GM19438 (cell line): Measurements from ENCODE around the gene UGT1A7.

ENCODE experiments used
- ATAC-seq: cut with Tn5 transposase; IDR thresholded peaks from one replicate; pipeline ENCODE4 v1.9.1; 2021; ENCODE audit warnings: low read depth; ENCODE audit not compliant: unreplicated experiment

UGT1A7 gene

GRCh38 chr2:233814056-233814835, 132.5 kb downstream of the UGT1A7 start:
- no peak for ATAC-seq

DNA sequence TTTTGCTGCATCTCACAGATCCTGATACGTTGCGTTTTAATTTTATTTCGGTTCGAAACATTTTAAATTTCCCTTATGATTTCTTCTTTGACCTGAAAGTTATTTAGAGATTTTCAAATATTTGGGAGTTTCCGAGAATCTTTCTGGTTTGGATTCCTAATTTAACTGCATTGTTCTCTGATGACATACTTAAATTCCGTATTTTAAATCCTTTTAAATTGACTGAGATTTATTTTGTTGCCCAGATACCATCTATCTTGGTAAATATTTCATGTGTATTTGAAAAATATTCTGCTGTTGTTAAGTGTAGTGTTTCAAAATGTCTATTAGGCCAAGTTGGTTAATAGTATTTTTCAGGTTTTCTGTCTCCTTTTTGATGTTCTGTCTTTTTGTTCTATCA, 134.2 kb downstream of the UGT1A7 start:
- ATAC-seq: no peak

DNA sequence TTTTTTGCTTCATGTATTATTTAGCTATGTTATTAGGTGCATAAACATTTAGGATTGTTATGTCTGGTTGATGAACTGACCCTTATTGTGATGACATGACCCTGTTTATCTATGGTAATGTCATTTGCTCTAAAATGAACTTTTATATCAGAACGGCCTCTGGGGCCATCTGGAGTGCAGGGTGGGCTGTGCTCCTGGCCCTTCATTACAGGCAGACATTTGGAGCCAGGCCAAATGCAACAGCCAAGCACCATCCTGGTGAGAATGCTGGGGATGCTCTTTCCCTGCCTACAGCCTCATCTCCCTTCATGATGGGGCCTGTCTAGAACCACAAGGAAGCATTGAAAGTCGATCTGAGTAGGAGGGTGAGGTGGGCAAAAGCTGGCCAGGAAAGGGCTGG, 134.6 kb downstream of the UGT1A7 start:
- ATAC-seq: no peak

DNA sequence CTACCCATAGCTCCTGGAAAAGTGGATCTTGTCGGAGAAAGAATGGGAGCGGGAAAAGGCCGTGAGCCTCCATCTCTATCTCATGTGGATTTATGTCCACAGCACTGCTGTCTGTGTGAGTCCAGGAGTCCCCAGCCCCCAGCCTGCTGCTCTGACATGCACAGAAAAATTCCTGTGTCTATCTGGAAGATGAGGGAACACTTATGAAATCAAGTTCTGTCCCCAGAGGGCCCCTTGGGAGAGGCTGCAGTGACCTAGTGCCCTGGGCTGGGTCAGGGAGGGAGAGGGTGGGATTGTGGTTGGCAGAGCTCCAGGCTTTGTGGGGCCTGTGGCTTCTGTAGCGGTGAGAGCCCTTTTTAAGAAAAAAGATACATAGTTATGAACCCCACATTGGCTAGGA, 135.1 kb downstream of the UGT1A7 start:
- ATAC-seq: no peak

- no peak for ATAC-seq
Observed at GRCh38 chr2:233817361-233817911, 135.7 kb downstream of the UGT1A7 start.

DNA sequence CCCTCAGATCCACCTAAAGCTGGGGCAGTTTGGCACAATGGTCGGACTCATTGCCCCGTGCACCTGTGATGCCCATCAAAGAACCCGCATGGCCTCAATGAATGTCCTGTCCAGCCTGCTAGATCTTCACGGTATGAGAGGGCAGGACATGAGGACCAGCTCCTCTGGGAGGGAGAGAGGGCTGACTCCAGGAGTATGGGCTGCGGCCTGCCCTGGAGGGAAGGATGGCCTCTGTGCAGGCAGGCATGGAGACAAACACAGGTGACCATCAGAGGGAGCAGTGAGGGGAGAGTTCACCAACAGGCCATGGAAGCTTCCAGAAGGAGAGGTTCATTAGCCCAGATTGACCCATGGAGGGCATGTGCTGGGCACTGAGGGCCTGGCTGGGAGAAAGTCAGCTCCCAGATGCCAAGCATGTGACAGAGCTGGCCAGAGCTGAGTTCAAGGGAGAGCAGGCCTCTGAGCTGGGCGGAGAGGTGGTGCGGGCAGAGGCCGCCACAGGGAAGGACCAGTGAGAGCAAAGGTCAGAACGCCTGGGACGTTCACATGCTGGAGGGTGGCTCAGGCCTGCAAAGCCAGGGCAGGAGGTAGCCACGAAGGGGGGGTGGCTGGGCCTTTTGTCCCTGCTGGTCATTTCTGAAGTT, 136.4 kb downstream of the UGT1A7 start:
- no peak for ATAC-seq

DNA sequence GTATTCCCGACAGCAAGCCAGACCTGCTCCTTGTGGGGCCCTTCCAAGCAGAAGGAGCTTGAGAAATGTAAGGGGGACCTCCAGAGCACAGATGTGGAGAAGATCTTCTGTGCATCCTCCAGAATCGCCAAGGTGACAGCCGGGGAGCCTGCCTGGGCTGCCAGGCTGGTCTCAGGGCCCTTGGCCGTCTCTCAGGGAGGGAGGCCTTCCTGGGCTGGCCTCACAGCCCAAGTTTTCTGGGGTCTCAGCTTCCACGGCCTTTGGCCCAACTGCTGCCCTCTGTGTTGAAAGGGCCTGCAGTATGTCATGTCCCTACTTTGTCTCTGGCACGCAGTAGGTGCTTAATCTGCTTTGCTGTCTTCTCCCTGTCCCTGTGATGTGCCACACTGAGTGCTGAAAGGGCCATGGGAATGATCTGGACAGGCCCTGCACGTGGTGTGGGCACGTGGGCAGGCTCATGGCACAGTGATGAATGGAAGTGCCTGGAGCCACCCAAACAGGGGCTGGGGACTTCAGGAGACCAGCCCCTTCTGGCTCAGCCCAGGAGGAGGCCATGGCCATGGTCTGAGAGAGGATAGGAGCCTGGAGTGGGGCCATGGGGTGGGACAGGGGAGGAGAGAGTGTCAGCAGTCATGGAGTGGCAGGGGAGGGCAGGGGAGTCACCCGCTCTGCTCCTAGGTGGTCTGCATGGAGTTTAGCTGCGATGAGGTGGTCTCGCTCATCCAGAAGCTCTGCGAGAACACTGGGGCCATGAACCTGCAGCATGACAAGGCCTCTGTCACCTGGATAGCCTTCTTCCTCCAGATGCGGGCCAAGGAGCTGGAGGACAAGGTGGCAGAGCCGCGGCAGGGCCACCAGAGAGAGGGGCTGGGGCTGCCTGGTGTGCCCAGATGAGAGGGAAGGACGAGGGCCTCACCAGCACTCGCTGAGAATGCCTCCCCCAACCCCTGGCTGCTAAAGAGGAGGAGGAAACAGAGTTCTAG, 137.2 kb downstream of the UGT1A7 start:
- ATAC-seq: no peak

DNA sequence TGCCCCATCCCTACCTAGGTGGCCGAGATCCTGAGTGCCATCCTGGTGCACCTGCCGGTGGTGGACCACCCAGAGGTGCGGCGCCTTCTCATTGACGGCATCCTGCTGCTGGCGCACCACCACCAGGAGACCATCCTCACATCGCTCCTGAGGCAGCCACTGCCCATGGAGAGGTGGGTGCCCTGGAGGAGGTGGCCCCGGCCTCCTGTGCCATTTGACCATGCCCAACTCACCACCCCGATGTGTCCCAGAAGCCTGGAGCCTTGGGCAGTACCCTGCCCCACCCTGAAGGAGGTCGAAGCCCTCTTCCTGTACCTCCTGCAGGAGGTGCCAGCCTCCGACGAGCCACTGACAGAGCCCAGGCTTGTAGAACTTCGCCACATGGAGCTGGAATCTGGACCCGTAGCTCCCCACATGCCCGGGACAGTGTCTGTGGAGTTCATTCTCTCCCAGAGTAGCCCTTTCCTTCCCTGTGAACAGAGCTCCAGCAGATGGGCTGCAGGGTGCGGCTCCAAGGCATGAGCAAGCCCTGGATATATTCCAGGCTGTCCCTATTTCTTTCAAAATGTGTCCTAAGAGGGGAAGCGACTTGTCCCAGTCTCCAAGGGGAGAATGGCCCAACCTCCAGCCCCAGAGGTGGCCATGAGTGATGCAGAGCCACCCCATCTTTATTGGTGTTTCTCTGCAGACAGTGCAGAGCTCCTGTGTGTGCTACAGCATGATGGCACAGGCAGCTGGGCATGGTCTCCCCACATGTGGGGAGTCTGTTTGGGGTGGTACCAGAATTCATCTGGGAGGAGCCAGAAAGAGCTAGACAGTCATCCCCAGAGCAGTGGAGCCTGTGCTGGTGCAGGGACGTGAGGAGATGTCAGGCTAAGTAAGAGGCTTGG, 138.4 kb downstream of the UGT1A7 start:
- ATAC-seq: no peak

- ATAC-seq: no peak
Observed at GRCh38 chr2:233820774-233821105, 139.0 kb downstream of the UGT1A7 start.

- ATAC-seq: no peak
Observed at GRCh38 chr2:233821196-233821595, 139.5 kb downstream of the UGT1A7 start.

DNA sequence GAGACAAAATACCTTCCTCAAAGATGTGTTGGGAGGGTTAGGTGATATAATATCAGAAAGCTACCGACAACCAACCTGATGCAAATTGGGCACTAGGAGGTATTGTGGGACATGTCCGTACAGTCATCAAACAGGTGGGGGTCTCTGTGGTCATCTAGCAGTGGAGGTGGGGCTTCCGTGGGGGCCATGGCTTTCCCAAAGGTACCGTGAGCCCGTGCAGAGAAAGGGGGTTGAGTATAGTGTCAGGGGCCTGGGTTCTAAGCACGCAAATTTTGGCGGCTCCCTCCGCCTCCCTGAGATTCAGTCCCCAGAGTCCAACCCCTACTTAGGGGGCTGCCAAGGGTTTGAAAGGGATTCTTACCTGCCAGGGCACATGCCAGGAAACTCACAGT, 140.0 kb downstream of the UGT1A7 start:
- no peak for ATAC-seq

- ATAC-seq: no peak
Observed at GRCh38 chr2:233822101-233822771, 140.5 kb downstream of the UGT1A7 start.
